Ascending aorta (tissue), 2 donors: Measurements from ENCODE around the gene DENND1C. TPM values are rescaled to one million over a fixed set of nuclear protein-coding genes. Genes with fewer than 3 reads are reported as not detected.

Source experiments
- DNase-seq, 2 donors: peaks; one replicate each; pipeline ENCODE4 v3.0.0-alpha.2; 2019; ENCODE audit warnings: low spot score in 2 of 2
- H3K27ac ChIP-seq, 2 donors: fragments of 200-600 bp; sonication (generic); one replicate each; pipeline ENCODE4 v1.5.1; 2016 to 2017; ENCODE audit warnings: mild to moderate bottlenecking in 1 of 2
- H3K27me3 ChIP-seq: fragments of 200-600 bp; sonication (generic); one replicate; pipeline ENCODE4 v1.5.1; 2017
- H3K36me3 ChIP-seq, 2 donors: fragments of 200-600 bp; sonication (generic); one replicate each; pipeline ENCODE4 v1.5.1; 2016
- H3K4me1 ChIP-seq, 2 donors: fragments of 200-600 bp; sonication (generic); one replicate each; pipeline ENCODE4 v1.5.1; 2016 to 2017; ENCODE audit warnings: mild to moderate bottlenecking in 1 of 2
- H3K4me3 ChIP-seq, 2 donors: fragments of 200-600 bp; sonication (generic); one replicate each; pipeline ENCODE4 v1.5.1; 2016 to 2017; ENCODE audit warnings: mild to moderate bottlenecking in 1 of 2
- H3K9me3 ChIP-seq, 2 donors: fragments of 200-600 bp; sonication (generic); one replicate each; pipeline ENCODE4 v1.5.1; 2016
- intact Hi-C: fragments of 100-400 bp; cut with DNase I; formaldehyde crosslinking; loops from one replicate; pipeline ENCODE4 v1.15.1; 2023
- total RNA-seq: library from RNA; depleted of rRNA; stranded (reverse); fragments of >200 nt; gene quantifications from one replicate; pipeline ENCODE4 v1.1.0, GENCODE V29; 2016
- TF ChIP-seq, protein P1 (sequence below), 3 experiments: fragments of 200-600 bp in 2 of 3; fragments of 450-650 bp in 1 of 3; sonication (generic) in 2 of 3; IDR thresholded peaks; one replicate each; pipeline ENCODE4 v1.5.1; 2016 to 2019; ENCODE audit warnings: antibody characterized with exemption in 3 of 3, mild to moderate bottlenecking in 1 of 3, moderate library complexity in 1 of 3

The DENND1C gene
- total RNA-seq, 1 donor from 2014 or later = 24.4 TPM

DNA sequence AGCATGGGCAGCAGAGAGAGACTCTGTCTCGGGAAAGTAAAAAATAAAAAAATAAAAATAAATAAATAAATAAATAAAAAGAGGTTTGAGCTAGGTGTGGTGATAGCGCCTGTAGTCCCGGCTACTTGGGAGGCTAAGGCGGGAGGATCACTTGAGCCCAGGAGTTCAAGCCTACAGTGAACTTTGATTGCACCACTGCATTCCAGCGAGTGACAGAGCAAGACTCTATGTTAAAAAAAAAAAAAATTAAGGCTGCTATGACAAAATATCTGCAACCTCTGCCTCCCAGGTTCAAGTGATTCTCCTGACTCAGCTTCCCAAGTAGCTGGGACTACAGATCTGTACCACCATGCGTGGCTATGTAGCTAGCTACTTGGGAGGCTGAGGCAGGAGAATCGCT, 3.2 kb upstream of the DENND1C start:
- no peak overlapping the region for H3K27ac ChIP-seq
- no peaks in the 10 kb centered on the region for H3K9me3 ChIP-seq
- no peaks in the 10 kb centered on the region for H3K4me1 ChIP-seq
- H3K4me3 ChIP-seq = no peak overlapping the region
- no peaks in the 10 kb centered on the region for H3K27me3 ChIP-seq
- intact Hi-C loops = no loop called here
- TF ChIP-seq, protein P1, sequence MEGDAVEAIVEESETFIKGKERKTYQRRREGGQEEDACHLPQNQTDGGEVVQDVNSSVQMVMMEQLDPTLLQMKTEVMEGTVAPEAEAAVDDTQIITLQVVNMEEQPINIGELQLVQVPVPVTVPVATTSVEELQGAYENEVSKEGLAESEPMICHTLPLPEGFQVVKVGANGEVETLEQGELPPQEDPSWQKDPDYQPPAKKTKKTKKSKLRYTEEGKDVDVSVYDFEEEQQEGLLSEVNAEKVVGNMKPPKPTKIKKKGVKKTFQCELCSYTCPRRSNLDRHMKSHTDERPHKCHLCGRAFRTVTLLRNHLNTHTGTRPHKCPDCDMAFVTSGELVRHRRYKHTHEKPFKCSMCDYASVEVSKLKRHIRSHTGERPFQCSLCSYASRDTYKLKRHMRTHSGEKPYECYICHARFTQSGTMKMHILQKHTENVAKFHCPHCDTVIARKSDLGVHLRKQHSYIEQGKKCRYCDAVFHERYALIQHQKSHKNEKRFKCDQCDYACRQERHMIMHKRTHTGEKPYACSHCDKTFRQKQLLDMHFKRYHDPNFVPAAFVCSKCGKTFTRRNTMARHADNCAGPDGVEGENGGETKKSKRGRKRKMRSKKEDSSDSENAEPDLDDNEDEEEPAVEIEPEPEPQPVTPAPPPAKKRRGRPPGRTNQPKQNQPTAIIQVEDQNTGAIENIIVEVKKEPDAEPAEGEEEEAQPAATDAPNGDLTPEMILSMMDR (IDR thresholded peaks at IDR 0.05) = no peak
- DNase-seq = no peak
- no peaks in the 10 kb centered on the region for H3K36me3 ChIP-seq

- no peak for DNase-seq
- H3K36me3 ChIP-seq = no peaks in the 10 kb centered on the region
- intact Hi-C loops = no loop called here
- H3K9me3 ChIP-seq = no peaks in the 10 kb centered on the region
- H3K27ac ChIP-seq = no peak overlapping the region
- no peaks in the 10 kb centered on the region for H3K4me1 ChIP-seq
- no peak overlapping the region for H3K4me3 ChIP-seq
- H3K27me3 ChIP-seq = no peaks in the 10 kb centered on the region
- TF ChIP-seq, protein P1 (IDR thresholded peaks at IDR 0.05) = no peak
Measured at GRCh38 chr19:6484230-6484629, 2.6 kb upstream of the DENND1C start.

GRCh38 chr19:6483235-6483634, 1.6 kb upstream of the DENND1C start:
- H3K36me3 ChIP-seq = no peaks in the 10 kb centered on the region
- intact Hi-C loops = no loop called here
- TF ChIP-seq, protein P1 (IDR thresholded peaks at IDR 0.05) = no peak
- no peaks in the 10 kb centered on the region for H3K27me3 ChIP-seq
- no peak overlapping the region for H3K4me3 ChIP-seq
- no peak overlapping the region for H3K27ac ChIP-seq
- no peak for DNase-seq
- no peaks in the 10 kb centered on the region for H3K4me1 ChIP-seq
- no peaks in the 10 kb centered on the region for H3K9me3 ChIP-seq

GRCh38 chr19:6482343-6482686, 728 bp upstream of the DENND1C start:
- no peak for DNase-seq
- Histone ChIP-seq H3K36me3 (no peaks in the 10 kb centered on the region), H3K4me3 (no peak overlapping the region), H3K27me3 (no peaks in the 10 kb centered on the region), H3K27ac (no peak overlapping the region), H3K9me3 (no peaks in the 10 kb centered on the region), H3K4me1 (no peaks in the 10 kb centered on the region)
- TF ChIP-seq, protein P1 (IDR thresholded peaks at IDR 0.05) = no peak
- intact Hi-C loops = no loop called here

GRCh38 chr19:6480848-6481415, 655 bp downstream of the DENND1C start:
- no peak overlapping the region for H3K27ac ChIP-seq
- intact Hi-C loops = no loop called here
- no peak for DNase-seq
- TF ChIP-seq, protein P1 (IDR thresholded peaks at IDR 0.05) = no peak
- H3K9me3 ChIP-seq = no peaks in the 10 kb centered on the region
- H3K4me3 ChIP-seq = peak overlapping the region in 1 of 2 donors; percentile 53
- H3K36me3 ChIP-seq = no peaks in the 10 kb centered on the region
- no peaks in the 10 kb centered on the region for H3K4me1 ChIP-seq
- peaks cover 11% of the 10 kb centered on the region for H3K27me3 ChIP-seq

- Histone ChIP-seq H3K4me3 (no peak overlapping the region), H3K27me3 (peaks cover 11% of the 10 kb centered on the region), H3K9me3 (no peaks in the 10 kb centered on the region), H3K36me3 (no peaks in the 10 kb centered on the region), H3K27ac (no peak overlapping the region), H3K4me1 (no peaks in the 10 kb centered on the region)
- no peak for DNase-seq
- TF ChIP-seq, protein P1 (IDR thresholded peaks at IDR 0.05) = no peak
- intact Hi-C loops = no loop called here
Measured at GRCh38 chr19:6479836-6480398, 1.7 kb downstream of the DENND1C start.
